NCI-H2029 treated with DMSO at 0.1 percent for 48 hours (cell line): Measurements from ENCODE around the gene DISP3.

Experiments used
- DNase-seq: peaks from one replicate; lab custom pipeline; 2025; lab: John Stamatoyannopoulos, UW

The DISP3 gene

GRCh38 chr1:11546456-11546855, 67.5 kb downstream of the DISP3 start:
- DNase-seq, result no peak

- no peak for DNase-seq
Observed at GRCh38 chr1:11550664-11551283, 71.8 kb downstream of the DISP3 start.

- DNase-seq, result no peak
Observed at GRCh38 chr1:11558276-11558675, 79.3 kb downstream of the DISP3 start.

- peak; percentile 61 for DNase-seq
Observed at GRCh38 chr1:11558871-11559590, 80.1 kb downstream of the DISP3 start.

- no peak for DNase-seq
Observed at GRCh38 chr1:11559591-11559970, 80.6 kb downstream of the DISP3 start.

- DNase-seq, result no peak
Observed at GRCh38 chr1:11560061-11560460, 81.1 kb downstream of the DISP3 start.

GRCh38 chr1:11561740-11562139, 82.8 kb downstream of the DISP3 start:
- DNase-seq, result no peak

GRCh38 chr1:11562664-11563063, 83.7 kb downstream of the DISP3 start:
- no peak for DNase-seq

GRCh38 chr1:11563560-11564069, 84.7 kb downstream of the DISP3 start:
- no peak for DNase-seq

GRCh38 chr1:11564237-11564636, 85.3 kb downstream of the DISP3 start:
- no peak for DNase-seq

GRCh38 chr1:11566042-11566850, 87.3 kb downstream of the DISP3 start:
- no peak for DNase-seq

GRCh38 chr1:11567244-11568065, 88.5 kb downstream of the DISP3 start:
- DNase-seq, result no peak

- no peak for DNase-seq
Observed at GRCh38 chr1:11568687-11569086, 89.7 kb downstream of the DISP3 start.

- no peak for DNase-seq
Observed at GRCh38 chr1:11569551-11569950, 90.6 kb downstream of the DISP3 start.

- no peak for DNase-seq
Observed at GRCh38 chr1:11569954-11570353, 91.0 kb downstream of the DISP3 start.

GRCh38 chr1:11570821-11571380, 91.9 kb downstream of the DISP3 start:
- no peak for DNase-seq

- DNase-seq, result no peak
Observed at GRCh38 chr1:11571906-11572616, 93.1 kb downstream of the DISP3 start.

- no peak for DNase-seq
Observed at GRCh38 chr1:11573116-11573692, 94.2 kb downstream of the DISP3 start.

- no peak for DNase-seq
Observed at GRCh38 chr1:11575553-11575952, 96.6 kb downstream of the DISP3 start.

- no peak for DNase-seq
Observed at GRCh38 chr1:11576109-11576875, 97.3 kb downstream of the DISP3 start.
